Activated CD8-positive, alpha-beta T cell treated with anti-CD3 and anti-CD28 coated beads for 36 hours (primary cell): Measurements from ENCODE around the gene HID1. TPM values are rescaled to one million over a fixed set of nuclear protein-coding genes. Genes with fewer than 3 reads are reported as not detected.
A peak's percentile ranks its signal among the peaks of the same experiment; 100 is the strongest.

ENCODE experiments used
- ATAC-seq: fragments of 200-7000 bp; cut with Tn5 transposase; one replicate; pipeline ENCODE4 v1.10.0; 2021; ENCODE audit warnings: mild to moderate bottlenecking, moderate library complexity
- CTCF ChIA-PET: fragments of 350-600 bp; sonication (Branson Sonifier 250); formaldehyde crosslinking; loops from one replicate; lab custom pipeline; 2021; ENCODE audit warnings: antibody characterized with exemption; lab: Charles Lee
- POLR2A ChIA-PET: fragments of 350-600 bp; sonication (Branson Sonifier 250); formaldehyde crosslinking; loops from one replicate; lab custom pipeline; 2021; ENCODE audit warnings: antibody characterized with exemption; lab: Charles Lee
- DNase-seq: peaks from one replicate; pipeline ENCODE4 v3.0.0-alpha.2; 2020
- H3K27ac Mint-ChIP-seq: one replicate; pipeline ENCODE4 v1.8.0; 2021; ENCODE audit warnings: mild to moderate bottlenecking, mixed read lengths
- H3K27me3 Mint-ChIP-seq: one replicate; pipeline ENCODE4 v1.8.0; 2021; ENCODE audit warnings: mixed read lengths
- H3K36me3 Mint-ChIP-seq: one replicate; pipeline ENCODE4 v1.8.0; 2021; ENCODE audit warnings: low read depth, mixed read lengths
- H3K4me1 Mint-ChIP-seq: one replicate; pipeline ENCODE4 v1.8.0; 2021; ENCODE audit warnings: low read depth, mixed read lengths
- H3K4me3 Mint-ChIP-seq: one replicate; pipeline ENCODE4 v1.8.0; 2021; ENCODE audit warnings: mild to moderate bottlenecking, moderate library complexity, mixed read lengths
- H3K9me3 Mint-ChIP-seq: one replicate; pipeline ENCODE4 v1.8.0; 2021; ENCODE audit warnings: mixed read lengths
- CTCF ChIP-seq: fragments of 200-600 bp; IDR thresholded peaks from one replicate; pipeline ENCODE4 v1.8.0; 2022; ENCODE audit warnings: antibody characterized with exemption, mild to moderate bottlenecking
- intact Hi-C: fragments of 100-400 bp; cut with micrococcal nuclease; formaldehyde crosslinking; loops from one replicate; pipeline ENCODE4 v1.10.0; 2022
- total RNA-seq, 2 experiments: library from RNA; stranded (reverse); gene quantifications; one replicate each; pipeline ENCODE4 v1.2.3, GENCODE V29; 2021

HID1 gene, protein sequence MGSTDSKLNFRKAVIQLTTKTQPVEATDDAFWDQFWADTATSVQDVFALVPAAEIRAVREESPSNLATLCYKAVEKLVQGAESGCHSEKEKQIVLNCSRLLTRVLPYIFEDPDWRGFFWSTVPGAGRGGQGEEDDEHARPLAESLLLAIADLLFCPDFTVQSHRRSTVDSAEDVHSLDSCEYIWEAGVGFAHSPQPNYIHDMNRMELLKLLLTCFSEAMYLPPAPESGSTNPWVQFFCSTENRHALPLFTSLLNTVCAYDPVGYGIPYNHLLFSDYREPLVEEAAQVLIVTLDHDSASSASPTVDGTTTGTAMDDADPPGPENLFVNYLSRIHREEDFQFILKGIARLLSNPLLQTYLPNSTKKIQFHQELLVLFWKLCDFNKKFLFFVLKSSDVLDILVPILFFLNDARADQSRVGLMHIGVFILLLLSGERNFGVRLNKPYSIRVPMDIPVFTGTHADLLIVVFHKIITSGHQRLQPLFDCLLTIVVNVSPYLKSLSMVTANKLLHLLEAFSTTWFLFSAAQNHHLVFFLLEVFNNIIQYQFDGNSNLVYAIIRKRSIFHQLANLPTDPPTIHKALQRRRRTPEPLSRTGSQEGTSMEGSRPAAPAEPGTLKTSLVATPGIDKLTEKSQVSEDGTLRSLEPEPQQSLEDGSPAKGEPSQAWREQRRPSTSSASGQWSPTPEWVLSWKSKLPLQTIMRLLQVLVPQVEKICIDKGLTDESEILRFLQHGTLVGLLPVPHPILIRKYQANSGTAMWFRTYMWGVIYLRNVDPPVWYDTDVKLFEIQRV
- 1 to 10 TPM; 1.4 to 1.7 TPM for total RNA-seq

- Mint-ChIP-seq H3K4me3 (peak within 1 kb of the TSS; percentile 70), H3K27me3 (peaks cover 12% of the 10 kb centered on the region), H3K27ac (no peak within 1 kb of the TSS), H3K36me3 (no peaks in the 10 kb centered on the region), H3K9me3 (no peaks in the 10 kb centered on the region), H3K4me1 (peaks cover 11% of the 10 kb centered on the region)
- no peak for TF ChIP-seq CTCF
- intact Hi-C loops = no loop called here
- DNase-seq (peak; percentile 81), ATAC-seq (peak; percentile 92)
- ChIA-PET CTCF (interaction anchor here (1.0 to 7.6 kb wide), 5 partner anchors 10 to 142 kb away, joined by 6 to 87 read pairs (median 8); partner anchors contain the start of gene CDR2L), POLR2A (interaction anchor here (0.9 to 1.5 kb wide), 5 partner anchors 40 to 110 kb away, joined by 3 to 6 read pairs (median 3); partner anchors contain the start of gene MRPL58)
These were observed at the start of gene HID1 for GRCh38 chr17:74972107-74972972. Gene HID1 (minus strand): TSS chr17:74972759. CDS start chr17:74972656, 103 bp downstream.

DNA sequence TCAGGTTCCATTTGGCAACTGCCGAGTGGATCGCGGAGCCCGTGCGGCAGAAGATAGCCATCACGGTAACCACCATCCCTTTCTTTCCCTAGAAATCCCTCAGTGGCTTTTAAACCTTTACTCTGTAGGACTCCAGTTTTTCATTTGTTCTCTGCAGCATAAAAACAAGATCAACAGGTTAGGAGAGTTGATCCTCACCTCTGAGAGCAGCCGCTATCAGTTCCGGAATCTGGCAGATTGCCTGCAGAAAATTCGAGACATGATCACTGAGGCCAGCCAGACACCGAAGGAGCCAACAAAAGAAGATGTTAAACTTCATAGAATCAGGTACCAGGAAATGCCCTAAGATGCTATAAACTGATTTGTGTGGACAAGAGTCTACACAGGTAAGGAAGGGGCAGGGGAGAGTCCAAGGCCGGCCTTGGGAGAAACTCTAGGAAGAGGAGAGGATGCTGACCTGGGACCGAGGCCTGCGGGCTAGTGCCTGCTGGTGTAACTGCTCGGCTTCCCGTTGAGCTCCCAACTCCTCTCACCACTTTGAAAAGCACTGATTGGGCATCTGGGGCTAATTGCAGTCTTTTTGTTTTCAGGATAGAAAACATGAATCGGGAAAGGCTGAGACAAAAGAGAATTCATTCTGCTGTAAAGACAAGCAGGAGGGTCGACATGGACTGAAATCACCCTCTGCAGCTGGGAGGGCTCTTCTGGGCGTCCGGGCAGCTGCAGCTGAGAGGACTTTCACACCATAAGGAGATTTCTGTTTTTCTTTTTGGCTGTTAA lies 48.0 kb upstream of the HID1 start:
- Mint-ChIP-seq H3K27me3 (no peaks in the 10 kb centered on the region), H3K4me1 (peaks cover 15% of the 10 kb centered on the region), H3K4me3 (no peak overlapping the region), H3K27ac (no peak overlapping the region), H3K9me3 (no peaks in the 10 kb centered on the region), H3K36me3 (peaks cover 43% of the 10 kb centered on the region)
- DNase-seq (no peak), ATAC-seq (no peak)
- POLR2A ChIA-PET = no interaction called here
- TF ChIP-seq CTCF = no peak
- CTCF ChIA-PET = interaction anchor here (1.7 kb wide), 1 partner anchor 60 kb away, joined by 5 read pairs; no protein-coding TSS in a partner anchor
- intact Hi-C loops = no loop called here

DNA sequence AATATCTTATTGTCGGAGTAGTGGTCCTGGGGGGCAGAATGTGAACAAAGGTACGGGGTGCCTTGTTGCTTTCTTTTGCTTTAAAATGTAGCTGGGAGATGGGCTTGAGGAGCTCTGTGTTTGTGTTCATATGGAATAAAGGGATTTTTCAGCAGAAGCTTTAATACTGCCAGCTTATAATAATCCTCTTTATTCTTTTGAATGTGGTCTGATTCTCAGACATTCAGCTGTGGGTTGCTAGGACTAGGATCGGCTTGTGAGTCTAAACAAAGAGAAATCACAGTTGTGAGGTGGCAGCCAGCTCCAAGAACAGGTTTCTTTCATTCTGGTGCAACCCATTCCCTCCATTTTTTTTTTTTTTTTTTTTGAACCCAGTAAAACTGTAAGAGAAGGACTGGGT lies 47.2 kb upstream of the HID1 start:
- no peak for TF ChIP-seq CTCF
- DNase-seq (no peak), ATAC-seq (no peak)
- H3K36me3 Mint-ChIP-seq = peaks cover 38% of the 10 kb centered on the region
- H3K9me3 Mint-ChIP-seq = no peaks in the 10 kb centered on the region
- no peaks in the 10 kb centered on the region for H3K27me3 Mint-ChIP-seq
- ChIA-PET CTCF (interaction anchor here (1.7 kb wide), 1 partner anchor 59 kb away, joined by 5 read pairs; no protein-coding TSS in a partner anchor), POLR2A (no interaction called here)
- no peak overlapping the region for H3K27ac Mint-ChIP-seq
- no peak overlapping the region for H3K4me3 Mint-ChIP-seq
- peaks cover 13% of the 10 kb centered on the region for H3K4me1 Mint-ChIP-seq
- intact Hi-C loops = no loop called here

GRCh38 chr17:75019146-75019545 lies 46.6 kb upstream of the HID1 start:
- TF ChIP-seq CTCF = no peak
- intact Hi-C loops = no loop called here
- Mint-ChIP-seq H3K4me3 (no peak overlapping the region), H3K27me3 (no peaks in the 10 kb centered on the region), H3K9me3 (no peaks in the 10 kb centered on the region), H3K4me1 (peaks cover 12% of the 10 kb centered on the region), H3K36me3 (peaks cover 35% of the 10 kb centered on the region), H3K27ac (no peak overlapping the region)
- CTCF ChIA-PET = interaction anchor here (1.7 kb wide), 1 partner anchor 59 kb away, joined by 5 read pairs; no protein-coding TSS in a partner anchor
- no peak for DNase-seq
- no peak for ATAC-seq
- POLR2A ChIA-PET = interaction anchor here (0.6 kb wide), 1 partner anchor 83 kb away, joined by 3 read pairs; no protein-coding TSS in a partner anchor
